Stimulated activated CD4-positive, alpha-beta T cell treated with anti-CD3 and anti-CD28 coated beads, Interleukin-1b, Interleukin-23, amount 100 ng/mL, for 1 hour (primary cell): ENCODE measurements around the gene RASEF.

Experiments
- DNase-seq, 2 donors: peaks; one replicate each; pipeline ENCODE4 v3.0.0-alpha.2; 2020; ENCODE audit warnings: low read depth in 2 of 2

Gene RASEF

GRCh38 chr9:83056911-83057310, 6.0 kb downstream of the RASEF start:
- no peak for DNase-seq

- DNase-seq = no peak
These were observed 6.8 kb downstream of the RASEF start for GRCh38 chr9:83056174-83056573.

GRCh38 chr9:83047839-83048775, 14.8 kb downstream of the RASEF start:
- DNase-seq = no peak

- DNase-seq = no peak
These were observed 19.3 kb downstream of the RASEF start for GRCh38 chr9:83043597-83043996.

GRCh38 chr9:83041771-83042170, 21.2 kb downstream of the RASEF start:
- no peak for DNase-seq

GRCh38 chr9:83039303-83039702, 23.6 kb downstream of the RASEF start:
- no peak for DNase-seq

GRCh38 chr9:83036043-83036442, 26.9 kb downstream of the RASEF start:
- DNase-seq = no peak

GRCh38 chr9:83035143-83035542, 27.8 kb downstream of the RASEF start:
- no peak for DNase-seq

- DNase-seq = no peak
These were observed 28.4 kb downstream of the RASEF start for GRCh38 chr9:83034587-83034986.

- no peak for DNase-seq
These were observed 28.9 kb downstream of the RASEF start for GRCh38 chr9:83034026-83034425.

- DNase-seq = no peak
These were observed 30.8 kb downstream of the RASEF start for GRCh38 chr9:83032065-83032625.

GRCh38 chr9:83030391-83031107, 32.4 kb downstream of the RASEF start:
- no peak for DNase-seq

- no peak for DNase-seq
These were observed 33.3 kb downstream of the RASEF start for GRCh38 chr9:83029531-83030137.

GRCh38 chr9:83027153-83027891, 35.6 kb downstream of the RASEF start:
- no peak for DNase-seq

GRCh38 chr9:83024506-83025125, 38.3 kb downstream of the RASEF start:
- DNase-seq = no peak

- no peak for DNase-seq
These were observed 39.8 kb downstream of the RASEF start for GRCh38 chr9:83023151-83023550.

- DNase-seq = no peak
These were observed 42.1 kb downstream of the RASEF start for GRCh38 chr9:83020864-83021263.

GRCh38 chr9:83020327-83020726, 42.6 kb downstream of the RASEF start:
- no peak for DNase-seq

GRCh38 chr9:83019246-83019645, 43.7 kb downstream of the RASEF start:
- no peak for DNase-seq

- no peak for DNase-seq
These were observed 47.0 kb downstream of the RASEF start for GRCh38 chr9:83015897-83016296.
